B cell (primary cell): Measurements from ENCODE around the gene SLC6A12. TPM values are rescaled to one million over a fixed set of nuclear protein-coding genes. Genes with fewer than 3 reads are reported as not detected.

Source experiments
- ATAC-seq: fragments of 200-7000 bp; cut with Tn5 transposase; one replicate; pipeline ENCODE4 v1.10.0; 2021; ENCODE audit warnings: low read depth, mild to moderate bottlenecking, moderate number of reproducible peaks, moderate library complexity
- CTCF ChIA-PET: fragments of 350-600 bp; sonication (Branson Sonifier 250); formaldehyde crosslinking; loops from one replicate; lab custom pipeline; 2021; ENCODE audit warnings: antibody characterized with exemption, inconsistent platforms; lab: Charles Lee
- POLR2A ChIA-PET: fragments of 350-600 bp; sonication (Branson Sonifier 250); formaldehyde crosslinking; loops from one replicate; lab custom pipeline; 2021; ENCODE audit warnings: antibody characterized with exemption; lab: Charles Lee
- DNase-seq: peaks from one replicate; pipeline ENCODE4 v3.0.0; 2013
- H2AFZ ChIP-seq: 2 replicates; pipeline ENCODE4 v1.6.1; 2012; ENCODE audit warnings: mild to moderate bottlenecking, low read depth, low read length; ENCODE audit not compliant: insufficient read depth, poor library complexity, severe bottlenecking
- H3K27ac ChIP-seq, 2 donors: 1 replicate in 1 of 2; 2 replicates in 1 of 2; pipeline ENCODE4 v1.5.1; 2012 to 2013; ENCODE audit warnings: low read length in 2 of 2, mild to moderate bottlenecking in 2 of 2, moderate library complexity in 1 of 2
- H3K27me3 ChIP-seq, 4 experiments: fragments of 200-600 bp in 1 of 4; sonication (generic) in 1 of 4; replicated peaks in 1 of 4; 1 replicate in 2 of 4; 2 replicates in 2 of 4; pipeline versions ENCODE4 v1.6.1 to v1.7.0; 2013 to 2016; ENCODE audit warnings: low read length in 3 of 4, mild to moderate bottlenecking in 2 of 4, mixed read lengths in 1 of 4, moderate library complexity in 1 of 4; ENCODE audit not compliant: insufficient read depth in 4 of 4, control insufficient read depth in 3 of 4; ENCODE audit errors: control extremely low read depth in 1 of 4
- H3K36me3 ChIP-seq, 2 experiments: replicated peaks in 1 of 2; 1 replicate in 1 of 2; 2 replicates in 1 of 2; pipeline versions ENCODE4 v1.6.1 to v1.7.1; 2013; ENCODE audit warnings: low read length in 1 of 2; ENCODE audit not compliant: insufficient read depth in 2 of 2, control insufficient read depth in 1 of 2; ENCODE audit errors: control extremely low read depth in 1 of 2, extremely low read depth in 1 of 2
- H3K4me1 ChIP-seq, 2 donors: fragments of 200-600 bp in 1 of 2; sonication (generic) in 1 of 2; 1 replicate in 1 of 2; 2 replicates in 1 of 2; pipeline versions ENCODE4 v1.5.1 to v1.6.1; 2013 to 2017; ENCODE audit warnings: low read length in 2 of 2; ENCODE audit not compliant: control insufficient read depth in 2 of 2, insufficient read depth in 2 of 2
- H3K4me2 ChIP-seq: replicated peaks from 2 replicates; pipeline ENCODE3; 2012; ENCODE audit warnings: mild to moderate bottlenecking, low read depth, low read length; ENCODE audit not compliant: poor library complexity, severe bottlenecking
- H3K4me3 ChIP-seq, 5 experiments: fragments of 200-600 bp in 1 of 5; sonication (generic) in 1 of 5; 1 replicate in 3 of 5; 2 replicates in 2 of 5; pipeline versions ENCODE4 v1.5.1 to v1.7.0; 2011 to 2016; ENCODE audit warnings: low read length in 4 of 5, mild to moderate bottlenecking in 4 of 5, low read depth in 2 of 5, control low read depth in 1 of 5, moderate library complexity in 1 of 5; ENCODE audit not compliant: insufficient read depth in 1 of 5; ENCODE audit errors: control extremely low read depth in 1 of 5, extremely low read depth in 1 of 5
- H3K79me2 ChIP-seq: fragments of 200-600 bp; sonication (generic); one replicate; pipeline ENCODE4 v1.6.0; 2016; ENCODE audit warnings: low read length; ENCODE audit not compliant: control insufficient read depth, insufficient read depth
- H3K9ac ChIP-seq: fragments of 200-600 bp; sonication (generic); 2 replicates; pipeline ENCODE4 v1.6.1; 2017; ENCODE audit warnings: mild to moderate bottlenecking, low read length, moderate library complexity
- H3K9me3 ChIP-seq, 3 donors: one replicate each; pipeline versions ENCODE4 v1.6.1 to v1.7.1; 2013; ENCODE audit warnings: low read length in 2 of 3; ENCODE audit not compliant: control insufficient read depth in 2 of 3, insufficient read depth in 1 of 3; ENCODE audit errors: control extremely low read depth in 1 of 3
- H4K20me1 ChIP-seq: 2 replicates; pipeline ENCODE4 v1.6.0; 2012; ENCODE audit warnings: mild to moderate bottlenecking, low read length; ENCODE audit not compliant: insufficient read depth, control insufficient read depth, poor library complexity, severe bottlenecking
- H3K27ac Mint-ChIP-seq: one replicate; pipeline ENCODE4 v1.8.0; 2021; ENCODE audit warnings: mixed read lengths
- H3K27me3 Mint-ChIP-seq: one replicate; pipeline ENCODE4 v1.8.0; 2021; ENCODE audit warnings: mixed read lengths
- H3K4me1 Mint-ChIP-seq: one replicate; pipeline ENCODE4 v1.8.0; 2021; ENCODE audit warnings: mixed read lengths
- H3K4me3 Mint-ChIP-seq: one replicate; pipeline ENCODE4 v1.8.0; 2021; ENCODE audit warnings: mixed read lengths
- H3K9me3 Mint-ChIP-seq: one replicate; pipeline ENCODE4 v1.8.0; 2022; ENCODE audit warnings: mixed read lengths; ENCODE audit not compliant: insufficient read depth
- CTCF ChIP-seq: fragments of 200-600 bp; IDR thresholded peaks from one replicate; pipeline ENCODE4 v1.8.0; 2022; ENCODE audit warnings: antibody characterized with exemption, mild to moderate bottlenecking
- EZH2 ChIP-seq: IDR thresholded peaks from 2 replicates; pipeline ENCODE4 v1.6.1; 2012; ENCODE audit warnings: borderline replicate concordance, low read depth, mild to moderate bottlenecking, moderate library complexity, low read length; ENCODE audit not compliant: insufficient read depth, poor library complexity, severe bottlenecking
- WGBS: methylation state at CpG from one replicate; pipeline ENCODE4 v1.1.5; 2013; ENCODE audit warnings: missing lambda C conversion rate; ENCODE audit not compliant: insufficient coverage; 5-methylcytosine and 5-hydroxymethylcytosine counted together
- intact Hi-C: fragments of 100-400 bp; cut with micrococcal nuclease; formaldehyde crosslinking; loops from one replicate; pipeline ENCODE4 v1.10.0; 2022
- polyA plus RNA-seq: library from polyadenylated mRNA; depleted of rRNA; stranded (reverse); fragments of >200 nt; gene quantifications from 2 replicates; pipeline ENCODE4 v1.2.3, GENCODE V29; 2012
- total RNA-seq, 2 donors: library from RNA; stranded (reverse); fragments of 120-200 nt in 1 of 2; gene quantifications; 1 replicate in 1 of 2; 2 replicates in 1 of 2; pipeline versions ENCODE4 v1.2.3 to v1.2.4, GENCODE V29; 2013 to 2022

SLC6A12 gene
- total and polyA plus RNA-seq, 2 donors (not counting 1 experiment from before 2014, with no cell fraction given): 0.06 TPM; not detected in 1

DNA sequence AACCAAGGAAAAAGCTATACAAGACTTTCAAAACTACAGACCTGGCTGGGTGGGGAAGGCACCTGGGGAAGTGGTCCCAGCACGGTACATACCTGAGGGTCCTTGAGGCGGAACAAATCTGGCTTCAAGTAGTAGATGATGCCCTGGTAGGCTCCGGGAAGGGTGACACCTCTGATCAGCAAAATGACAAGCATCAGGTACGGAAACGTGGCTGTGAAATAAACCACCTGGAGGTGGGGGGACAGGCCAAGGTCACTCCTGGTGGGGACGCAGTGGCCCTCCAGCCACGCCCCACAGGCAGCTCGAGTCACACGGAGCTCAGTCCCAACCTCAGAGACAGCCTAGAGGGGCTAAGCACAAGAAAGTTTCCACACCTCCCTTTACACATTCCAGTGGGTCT lies 15.3 kb downstream of the SLC6A12 start:
- intact Hi-C loops: no loop called here
- Histone ChIP-seq H3K4me2 (no peak overlapping the region), H3K27ac (no peak overlapping the region), H3K4me3 (no peak overlapping the region), H4K20me1 (no peaks in the 10 kb centered on the region), H3K9me3 (peaks cover 0 to 8% (median 0%) of the 10 kb centered on the region in 3 donors), H2AFZ (no peak overlapping the region), H3K36me3 (no peaks in the 10 kb centered on the region), H3K9ac (no peak overlapping the region), H3K27me3 (peaks cover 0 to 14% (median 0%) of the 10 kb centered on the region in 4 experiments), H3K79me2 (no peaks in the 10 kb centered on the region), H3K4me1 (no peaks in the 10 kb centered on the region)
- CTCF ChIA-PET: no interaction called here
- Mint-ChIP-seq H3K27ac (no peak overlapping the region), H3K4me3 (no peak overlapping the region), H3K9me3 (peaks cover 2% of the 10 kb centered on the region), H3K4me1 (no peaks in the 10 kb centered on the region), H3K27me3 (peaks cover 15% of the 10 kb centered on the region)
- POLR2A ChIA-PET: no interaction called here
- 77% methylated on average over 8 of the region's 9 CpGs for WGBS
- ATAC-seq: no peak
- DNase-seq: no peak
- no peak for TF ChIP-seq CTCF

DNA sequence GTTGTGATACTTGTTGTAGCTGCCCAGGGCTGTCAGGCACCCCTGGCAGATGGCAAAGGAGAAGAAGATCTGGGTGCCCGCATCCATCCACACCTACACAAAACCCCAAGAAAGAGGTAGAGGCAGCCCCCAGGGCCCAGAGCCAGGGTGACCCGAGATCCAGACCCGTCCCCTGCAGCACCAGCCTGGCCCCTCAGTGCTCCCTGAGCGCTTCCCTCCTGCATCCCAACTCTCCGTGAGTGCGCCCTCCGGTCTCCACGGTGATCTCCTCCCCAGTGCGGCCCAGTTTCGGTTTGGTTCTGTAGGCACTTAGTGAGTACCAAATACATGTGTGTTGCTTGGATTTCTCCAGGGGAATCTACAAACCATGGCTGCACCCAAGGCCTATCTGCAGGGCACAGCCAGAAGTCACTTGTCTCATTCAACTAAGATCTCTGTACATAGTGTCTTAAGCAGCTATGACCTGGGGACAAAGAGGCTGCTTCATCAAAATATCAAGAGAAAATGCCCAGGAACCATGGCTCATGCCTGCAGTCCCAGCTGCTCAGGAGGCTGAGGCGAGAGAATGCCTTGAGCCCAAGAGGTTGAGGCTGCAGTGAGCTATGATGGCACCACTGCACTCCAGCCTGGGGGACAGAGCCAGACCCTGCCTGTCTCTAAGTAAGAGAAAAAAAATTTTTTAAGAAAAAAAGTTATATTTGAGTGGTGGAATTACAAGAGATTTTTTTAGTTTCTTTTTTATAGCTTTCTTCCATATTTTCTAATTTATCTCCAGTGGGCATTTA lies 15.9 kb downstream of the SLC6A12 start:
- ChIA-PET POLR2A (no interaction called here), CTCF (no interaction called here)
- no peak overlapping the region for H2AFZ ChIP-seq
- Mint-ChIP-seq H3K4me3 (no peak overlapping the region), H3K27ac (no peak overlapping the region), H3K27me3 (peaks cover 15% of the 10 kb centered on the region), H3K4me1 (no peaks in the 10 kb centered on the region), H3K9me3 (peaks cover 2% of the 10 kb centered on the region)
- intact Hi-C loops: no loop called here
- H3K36me3 ChIP-seq: no peaks in the 10 kb centered on the region
- H3K4me3 ChIP-seq: no peak overlapping the region
- H3K9ac ChIP-seq: no peak overlapping the region
- ATAC-seq: no peak
- H3K79me2 ChIP-seq: no peaks in the 10 kb centered on the region
- no peaks in the 10 kb centered on the region for H4K20me1 ChIP-seq
- TF ChIP-seq EZH2 (no peak), CTCF (no peak)
- peaks cover 0 to 14% (median 0%) of the 10 kb centered on the region in 4 experiments for H3K27me3 ChIP-seq
- no peaks in the 10 kb centered on the region for H3K4me1 ChIP-seq
- no peak for DNase-seq
- no peak overlapping the region for H3K27ac ChIP-seq
- no peak overlapping the region for H3K4me2 ChIP-seq
- 97% methylated on average over 10 of the region's 11 CpGs for WGBS
- peaks cover 0 to 8% (median 0%) of the 10 kb centered on the region in 3 donors for H3K9me3 ChIP-seq
